GM10248 (cell line): ENCODE data around the gene MAD1L1.
"Not testable (repeated sequence)": the region's sequence is repeated elsewhere in the genome, so short reads cannot be mapped to it uniquely, and the experiment has no call there.

ENCODE experiments used
- CTCF ChIA-PET: fragments of 300-600 bp; sonication (Branson Sonifier 250); formaldehyde crosslinking; extraction: SDS; loops from one replicate; lab custom pipeline; 2021; ENCODE audit warnings: antibody characterized with exemption; lab: Yijun Ruan, JAX
- POLR2A ChIA-PET: fragments of 350-650 bp; sonication (Branson Sonifier 250); formaldehyde crosslinking; extraction: SDS; loops from one replicate; lab custom pipeline; 2020; ENCODE audit warnings: antibody characterized with exemption; lab: Yijun Ruan, JAX
- DNase-seq: peaks from one replicate; pipeline ENCODE4 v3.0.0; 2012; ENCODE audit errors: extremely low spot score
- CTCF ChIP-seq: IDR thresholded peaks from 2 replicates; pipeline ENCODE4 v1.5.1; 2012; ENCODE audit warnings: mild to moderate bottlenecking, low read depth; ENCODE audit errors: extremely low read depth, missing control alignments, control extremely low read depth

The MAD1L1 gene

GRCh38 chr7:2065528-2065927 lies 167.2 kb downstream of the MAD1L1 start:
- ChIA-PET CTCF (no interaction called here), POLR2A (no interaction called here)
- DNase-seq, result no peak
- TF ChIP-seq CTCF, result no peak

- ChIA-PET POLR2A (no interaction called here), CTCF (no interaction called here)
- DNase-seq, result no peak
- no peak for TF ChIP-seq CTCF
Measured at GRCh38 chr7:2063563-2064260, 169.0 kb downstream of the MAD1L1 start.

- ChIA-PET POLR2A (no interaction called here), CTCF (interaction anchor here (0.6 kb wide), 1 partner anchor 147 kb away, joined by 3 read pairs; no protein-coding TSS in a partner anchor)
- TF ChIP-seq CTCF, result no peak
Measured at GRCh38 chr7:2062648-2063047, 170.1 kb downstream of the MAD1L1 start.

GRCh38 chr7:2060701-2061100 lies 172.0 kb downstream of the MAD1L1 start:
- ChIA-PET CTCF (no interaction called here), POLR2A (no interaction called here)
- DNase-seq, result no peak
- TF ChIP-seq CTCF, result no peak

More at GRCh38 chr7:2062648-2063047, 170.1 kb downstream of the MAD1L1 start:
- no peak for DNase-seq

GRCh38 chr7:2059964-2060700 lies 172.6 kb downstream of the MAD1L1 start:
- POLR2A ChIA-PET, result no interaction called here

GRCh38 chr7:2058246-2058645 lies 174.5 kb downstream of the MAD1L1 start:
- CTCF ChIA-PET, POLR2A ChIA-PET, DNase-seq: not testable (repeated sequence)

More at GRCh38 chr7:2059964-2060700, 172.6 kb downstream of the MAD1L1 start:
- CTCF ChIA-PET, result no interaction called here
- no peak for DNase-seq
- TF ChIP-seq CTCF, result no peak

- DNase-seq, result no peak
- POLR2A ChIA-PET, result no interaction called here
- CTCF ChIA-PET, result interaction anchor here (1.8 kb wide), 1 partner anchor 15 kb away, joined by 4 read pairs; no protein-coding TSS in a partner anchor
- TF ChIP-seq CTCF, result no peak
Measured at GRCh38 chr7:2055956-2056355, 176.8 kb downstream of the MAD1L1 start.
